ENCODE data around the gene ADARB2.

GRCh38 chr10:1734288-1734687 lies 3.0 kb downstream of the ADARB2 start:
- TF ChIP-seq SP1 (IDR thresholded peaks at IDR 0.05) (no peak), BHLHE40 (IDR thresholded peaks at IDR 0.05; ENCODE audit: borderline replicate concordance) (no peak), FOXM1 (IDR thresholded peaks at IDR 0.05; ENCODE audit: borderline replicate concordance) (no peak), NFRKB (IDR thresholded peaks at IDR 0.05) (no peak), TARDBP (IDR thresholded peaks at IDR 0.05) (no peak), ELF4 (IDR thresholded peaks at IDR 0.05) (no peak)

All from HEK293T (cell line).